Psoas muscle (tissue), 8 donors: ENCODE measurements around the gene PALD1. TPM values are rescaled to one million over a fixed set of nuclear protein-coding genes. Genes with fewer than 3 reads are reported as not detected.
A peak's percentile ranks its signal among the peaks of the same experiment; 100 is the strongest.

Experiments
- ATAC-seq, 4 donors: fragments of 200-7000 bp; cut with Tn5 transposase; one replicate each; pipeline ENCODE4 v1.9.1; 2020; ENCODE audit warnings: moderate library complexity in 3 of 4, mild to moderate bottlenecking in 2 of 4
- DNase-seq, 2 donors: peaks; one replicate each; pipeline ENCODE4 v3.0.0-alpha.2; 2020
- H3K27ac ChIP-seq: fragments of 200-600 bp; one replicate; pipeline ENCODE4 v1.8.0; 2022
- H3K27me3 ChIP-seq, 3 donors: fragments of 200-600 bp in 1 of 3; one replicate each; pipeline versions ENCODE4 v1.6.1 to v1.8.0; 2013 to 2022; ENCODE audit warnings: low read length in 2 of 3, mild to moderate bottlenecking in 2 of 3, moderate library complexity in 1 of 3; ENCODE audit not compliant: insufficient read depth in 3 of 3
- H3K36me3 ChIP-seq, 2 donors: fragments of 200-600 bp in 1 of 2; one replicate each; pipeline versions ENCODE4 v1.6.1 to v1.8.0; 2013 to 2022; ENCODE audit warnings: low read depth in 1 of 2, mild to moderate bottlenecking in 1 of 2, moderate library complexity in 1 of 2; ENCODE audit not compliant: insufficient read depth in 1 of 2
- H3K4me1 ChIP-seq: fragments of 200-600 bp; one replicate; pipeline ENCODE4 v1.8.0; 2022
- H3K4me3 ChIP-seq: fragments of 200-600 bp; one replicate; pipeline ENCODE4 v1.8.0; 2022; ENCODE audit warnings: mild to moderate bottlenecking
- H3K9me3 ChIP-seq: fragments of 200-600 bp; one replicate; pipeline ENCODE4 v1.8.0; 2022
- WGBS, 3 donors: extraction: QIAGEN DNeasy Blood & Tissue Kit; methylation state at CpG; one replicate each; pipeline versions ENCODE4 v1.1.6 to v1.1.7; 2013; 5-methylcytosine and 5-hydroxymethylcytosine counted together
- intact Hi-C, 2 donors: fragments of 100-400 bp; cut with DNase I; formaldehyde crosslinking; loops; one replicate each; pipeline versions ENCODE4 v1.11.0 to v1.14.2; 2022
- polyA plus RNA-seq, 3 donors: library from polyadenylated mRNA; stranded (reverse); fragments of 200-250 nt; gene quantifications; one replicate each; pipeline ENCODE4 v1.2.3, GENCODE V29; 2013
- total RNA-seq, 4 donors: library from RNA; stranded (reverse); fragmentation: NEBNext Ultra II Directional in 2 of 4; extraction: Animal tissue kit (Norgen Biotek cat#: 25700) in 2 of 4; gene quantifications; one replicate each; pipeline versions ENCODE4 v1.2.1 to v1.2.4, GENCODE V29; 2021 to 2023
- TF ChIP-seq, protein P1 (sequence below): fragments of 200-600 bp; IDR thresholded peaks from one replicate; pipeline ENCODE4 v1.8.0; 2022; ENCODE audit warnings: antibody characterized with exemption
- donor health status: healthy with polysubstance abuse.
- donor health status: DM: no; HTN: no; CAD: no; lungs with moderate emphysema.
- donor health status: Bipolar disorder and iron deficiency.
- donor health status: healthy.
- donor health status: DM: yes; HTN: yes; CAD: no.
- donor health status: DM: no; HTN: no; CAD: no.
- donor health status: DM: no; HTN: no; CAD: no.
- donor health status: DM: yes; HTN: yes; CAD: no.

The PALD1 gene
- total and polyA plus RNA-seq, 7 donors = 1.0 to 4.0 (median 2.8) TPM

DNA sequence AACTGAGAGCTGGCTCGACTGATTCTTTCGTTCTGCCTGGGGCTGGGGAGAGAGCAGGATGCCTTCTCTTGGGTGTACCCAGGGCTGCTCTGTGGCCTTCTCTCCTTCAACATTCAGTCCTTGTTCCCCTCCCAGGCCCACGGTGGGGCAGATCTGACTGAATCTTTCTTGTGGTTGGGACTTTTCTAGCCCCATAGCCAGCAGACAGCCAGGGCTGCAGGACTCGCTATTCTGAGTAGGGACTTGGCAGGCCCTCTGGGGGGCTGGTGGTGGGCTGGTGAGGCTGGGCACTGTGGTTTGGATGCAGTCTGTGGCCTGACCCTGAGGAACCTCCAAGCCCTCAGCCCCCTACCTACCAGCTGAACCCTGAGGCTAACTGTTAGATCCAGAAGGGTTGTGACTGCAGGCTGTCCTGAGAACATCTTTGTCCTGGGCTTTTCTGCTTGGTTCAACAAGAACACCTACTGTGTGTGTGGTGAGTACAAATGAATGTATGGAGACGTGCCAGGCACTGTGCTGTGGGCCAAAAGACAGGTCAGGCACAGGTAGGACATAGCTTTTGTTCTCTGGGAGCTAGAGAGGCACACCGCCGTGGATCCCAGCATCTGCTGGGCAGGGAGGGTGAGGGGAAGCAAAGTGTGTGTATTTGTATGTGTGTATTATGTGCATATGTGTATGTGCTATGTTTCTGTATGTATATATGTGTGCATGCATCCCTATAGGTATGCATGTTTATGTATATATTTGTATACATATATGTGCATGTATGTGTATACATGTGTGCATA lies 2.1 kb upstream of the PALD1 start:
- Histone ChIP-seq H3K9me3 (no peaks in the 10 kb centered on the region), H3K4me1 (peaks cover 33% of the 10 kb centered on the region), H3K27me3 (no peaks in the 10 kb centered on the region), H3K36me3 (no peaks in the 10 kb centered on the region), H3K27ac (no peak overlapping the region), H3K4me3 (no peak overlapping the region)
- WGBS, 3 donors = 56 to 74% (median 59%) methylated on average over 7 of the region's 7 CpGs
- DNase-seq (peak in 1 of 2 donors; percentile 30), ATAC-seq (no peak)
- TF ChIP-seq, protein P1, sequence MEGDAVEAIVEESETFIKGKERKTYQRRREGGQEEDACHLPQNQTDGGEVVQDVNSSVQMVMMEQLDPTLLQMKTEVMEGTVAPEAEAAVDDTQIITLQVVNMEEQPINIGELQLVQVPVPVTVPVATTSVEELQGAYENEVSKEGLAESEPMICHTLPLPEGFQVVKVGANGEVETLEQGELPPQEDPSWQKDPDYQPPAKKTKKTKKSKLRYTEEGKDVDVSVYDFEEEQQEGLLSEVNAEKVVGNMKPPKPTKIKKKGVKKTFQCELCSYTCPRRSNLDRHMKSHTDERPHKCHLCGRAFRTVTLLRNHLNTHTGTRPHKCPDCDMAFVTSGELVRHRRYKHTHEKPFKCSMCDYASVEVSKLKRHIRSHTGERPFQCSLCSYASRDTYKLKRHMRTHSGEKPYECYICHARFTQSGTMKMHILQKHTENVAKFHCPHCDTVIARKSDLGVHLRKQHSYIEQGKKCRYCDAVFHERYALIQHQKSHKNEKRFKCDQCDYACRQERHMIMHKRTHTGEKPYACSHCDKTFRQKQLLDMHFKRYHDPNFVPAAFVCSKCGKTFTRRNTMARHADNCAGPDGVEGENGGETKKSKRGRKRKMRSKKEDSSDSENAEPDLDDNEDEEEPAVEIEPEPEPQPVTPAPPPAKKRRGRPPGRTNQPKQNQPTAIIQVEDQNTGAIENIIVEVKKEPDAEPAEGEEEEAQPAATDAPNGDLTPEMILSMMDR = no peak
- intact Hi-C loops = loop anchor here in 1 of 2 donors (5.0 kb wide), 1 partner anchor 36 kb away; no protein-coding TSS in a partner anchor

DNA sequence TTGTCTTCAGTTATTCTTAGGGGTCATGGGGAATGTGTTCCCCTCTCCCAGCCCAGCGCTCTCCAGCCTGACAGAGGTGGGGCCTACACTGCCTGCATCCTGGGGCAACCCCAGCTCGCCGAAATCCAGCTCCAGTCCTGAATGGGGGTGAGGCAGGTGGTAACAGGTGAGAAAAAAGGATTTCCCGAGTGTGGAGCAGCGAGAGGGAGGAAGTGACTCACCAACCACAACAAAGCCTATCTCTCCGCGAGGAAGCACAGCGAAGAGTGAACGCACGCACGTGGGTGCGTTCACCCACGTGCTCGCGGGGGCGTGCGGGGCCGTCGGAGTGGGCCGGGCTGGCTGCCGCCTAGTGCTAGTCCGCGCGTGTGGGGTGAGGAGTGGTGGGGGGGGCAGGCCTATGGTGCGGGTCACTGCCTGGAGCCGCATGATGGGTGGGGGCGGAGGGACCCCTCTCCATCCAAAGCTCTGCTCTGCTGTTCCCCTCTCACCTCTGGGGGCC lies 855 bp upstream of the PALD1 start:
- H3K36me3 ChIP-seq = no peaks in the 10 kb centered on the region
- peak overlapping the region; percentile 72 for H3K4me3 ChIP-seq
- H3K27me3 ChIP-seq = no peaks in the 10 kb centered on the region
- TF ChIP-seq, protein P1 = no peak
- no peak overlapping the region for H3K27ac ChIP-seq
- intact Hi-C loops = loop anchor here in 1 of 2 donors (5.0 kb wide), 1 partner anchor 35 kb away; no protein-coding TSS in a partner anchor
- no peaks in the 10 kb centered on the region for H3K9me3 ChIP-seq
- H3K4me1 ChIP-seq = peaks cover 46% of the 10 kb centered on the region
- 33 to 44% (median 43%) methylated on average over 25 to 27 of the region's 27 CpGs for WGBS, 3 donors
- DNase-seq (peak; percentile 44 to 63), ATAC-seq (no peak)

DNA sequence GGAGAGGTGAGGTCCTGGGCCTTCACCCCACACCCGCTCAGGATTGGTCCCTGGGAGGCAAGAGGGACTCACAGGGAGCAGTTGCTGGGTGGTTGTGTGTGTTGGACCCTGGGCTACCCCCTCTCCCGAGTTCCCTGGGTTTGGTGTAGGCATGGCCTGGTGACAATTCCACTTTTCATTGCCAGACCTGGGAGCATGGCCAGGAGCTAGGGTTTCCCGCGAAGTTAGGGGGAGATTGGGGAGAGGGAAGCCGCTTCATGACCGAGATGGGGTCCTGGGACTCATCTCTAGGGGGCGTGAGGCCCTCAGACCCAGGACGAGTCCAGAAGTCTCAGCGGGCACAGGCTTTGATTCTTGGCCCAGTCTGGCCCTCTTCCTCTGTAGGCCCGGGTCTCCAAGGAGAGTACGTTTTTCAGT lies 606 bp downstream of the PALD1 start:
- no peaks in the 10 kb centered on the region for H3K36me3 ChIP-seq
- H3K27me3 ChIP-seq = no peaks in the 10 kb centered on the region
- no peak for DNase-seq
- TF ChIP-seq, protein P1 = no peak
- intact Hi-C loops = loop anchor here in 1 of 2 donors (5.0 kb wide), 1 partner anchor 33 kb away; no protein-coding TSS in a partner anchor
- peak overlapping the region; percentile 72 for H3K4me3 ChIP-seq
- peak overlapping the region; percentile 59 for H3K27ac ChIP-seq
- ATAC-seq = peak in 1 of 4 donors; percentile 4
- no peaks in the 10 kb centered on the region for H3K9me3 ChIP-seq
- H3K4me1 ChIP-seq = peaks cover 58% of the 10 kb centered on the region
- WGBS, 3 donors = 27 to 44% (median 36%) methylated on average over 10 to 11 of the region's 11 CpGs

DNA sequence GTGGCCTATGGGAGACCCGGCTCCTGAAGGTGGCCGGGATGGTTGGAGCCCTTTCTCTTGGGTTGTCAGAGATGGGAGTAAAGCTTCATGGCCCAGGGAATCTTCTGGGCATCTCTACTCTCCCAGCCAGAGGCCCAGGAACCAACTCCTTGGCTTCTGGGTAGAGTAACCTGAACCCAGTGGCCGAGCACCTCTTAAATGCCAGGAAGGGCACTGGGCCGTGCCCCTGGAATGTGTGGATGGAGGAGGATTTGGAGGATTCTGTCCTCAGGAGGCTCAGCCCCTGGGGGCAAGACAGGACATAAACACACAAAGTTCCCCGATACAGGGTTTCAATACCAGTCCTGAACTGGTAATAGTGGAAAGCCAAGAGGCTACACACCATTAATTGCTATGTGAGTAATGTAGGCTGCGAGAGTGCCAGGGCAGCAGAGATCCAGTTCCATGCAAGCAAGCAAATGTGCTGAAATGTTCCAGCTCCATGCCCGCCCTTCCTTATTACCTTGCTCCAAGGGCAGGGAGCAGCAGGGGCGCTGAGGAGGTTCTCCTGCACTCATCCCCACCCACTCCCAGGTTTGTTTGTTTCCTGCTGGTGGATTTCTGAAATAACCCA lies 1.2 kb downstream of the PALD1 start:
- intact Hi-C loops = loop anchor here in 1 of 2 donors (5.0 kb wide), 1 partner anchor 33 kb away; no protein-coding TSS in a partner anchor
- peak overlapping the region; percentile 59 for H3K27ac ChIP-seq
- H3K36me3 ChIP-seq = no peaks in the 10 kb centered on the region
- DNase-seq = peak; percentile 31 to 72
- H3K4me3 ChIP-seq = peak overlapping the region; percentile 72
- no peaks in the 10 kb centered on the region for H3K9me3 ChIP-seq
- H3K27me3 ChIP-seq = no peaks in the 10 kb centered on the region
- peaks cover 54% of the 10 kb centered on the region for H3K4me1 ChIP-seq
- ATAC-seq = peak; percentile 43 to 80 (median 68)
- WGBS, 3 donors = 16 to 24% (median 21%) methylated on average over 8 of the region's 8 CpGs
- TF ChIP-seq, protein P1 = no peak
